Brain pericyte (primary cell): ENCODE results near the gene L1TD1.
"Not testable (repeated sequence)": the region's sequence is repeated elsewhere in the genome, so short reads cannot be mapped to it uniquely, and the experiment has no call there.

ENCODE experiments used
- DNase-seq: peaks from one replicate; pipeline ENCODE4 v3.0.0-alpha.2; 2012; ENCODE audit warnings: low read depth, low spot score

Gene L1TD1

DNA sequence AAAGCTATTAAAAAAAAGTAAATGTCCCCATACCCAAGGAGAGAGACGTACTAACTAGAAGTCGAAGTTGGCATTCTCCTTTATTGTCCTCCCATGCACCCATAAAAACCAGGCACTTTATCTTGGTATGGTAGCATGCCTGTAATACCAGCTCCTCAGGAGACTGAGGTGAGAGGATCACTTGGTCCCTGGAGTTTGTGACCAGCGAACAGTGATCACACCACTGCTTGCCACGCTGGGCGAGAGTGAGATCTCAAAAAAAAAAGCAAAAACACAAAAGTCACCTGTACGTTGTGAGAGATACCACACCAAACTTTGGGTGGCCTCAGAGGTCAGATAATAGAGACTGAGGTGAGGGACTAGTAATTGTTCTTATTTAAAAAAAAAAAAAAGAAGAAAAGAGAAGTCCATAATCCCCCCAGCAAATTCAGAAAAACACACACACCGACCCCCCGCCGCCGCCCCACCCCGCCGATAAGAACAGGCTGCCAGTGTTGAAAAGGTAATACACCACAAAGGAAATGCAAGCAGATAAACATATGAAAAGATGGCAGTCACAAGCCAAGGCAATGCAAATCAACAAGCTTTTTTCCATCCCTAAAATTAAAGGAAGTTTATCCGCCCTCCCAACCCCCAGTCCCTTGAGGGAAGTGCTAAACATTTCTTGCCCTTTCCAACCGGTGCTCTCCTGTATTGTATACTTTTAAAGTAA, 3.6 kb downstream of the L1TD1 start:
- DNase-seq, result no peak

DNA sequence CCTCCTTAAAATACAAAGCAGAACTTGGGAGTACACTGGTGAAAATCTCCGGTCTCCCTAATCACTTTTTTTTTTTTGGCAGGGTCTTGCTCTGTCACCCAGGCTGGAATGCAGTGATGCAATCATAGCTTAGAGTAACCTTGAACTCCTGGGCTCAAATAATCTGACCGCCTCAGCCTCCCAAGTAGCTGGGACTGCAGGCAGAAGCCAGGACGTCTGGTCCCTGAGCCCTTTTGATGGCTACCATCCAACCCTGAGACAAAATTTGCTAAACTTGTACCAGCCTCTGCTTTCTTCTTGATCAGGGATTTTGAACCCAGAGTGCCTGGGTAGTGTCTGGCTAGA, 4.1 kb downstream of the L1TD1 start:
- no peak for DNase-seq

DNA sequence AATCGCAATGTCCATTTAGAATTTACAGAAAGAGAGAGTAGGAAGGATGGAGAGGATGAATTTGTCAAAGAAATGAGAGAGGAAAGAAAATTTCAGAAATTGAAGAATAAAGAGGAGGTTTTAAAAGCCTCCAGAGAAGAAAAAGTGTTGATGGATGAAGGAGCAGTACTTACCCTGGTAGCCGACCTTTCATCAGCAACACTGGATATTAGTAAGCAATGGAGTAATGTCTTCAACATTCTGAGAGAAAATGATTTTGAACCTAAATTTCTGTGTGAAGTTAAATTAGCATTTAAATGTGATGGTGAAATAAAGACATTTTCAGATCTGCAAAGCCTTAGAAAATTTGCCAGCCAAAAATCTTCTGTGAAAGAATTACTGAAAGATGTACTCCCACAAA, 12.5 kb downstream of the L1TD1 start:
- DNase-seq, result no peak

DNA sequence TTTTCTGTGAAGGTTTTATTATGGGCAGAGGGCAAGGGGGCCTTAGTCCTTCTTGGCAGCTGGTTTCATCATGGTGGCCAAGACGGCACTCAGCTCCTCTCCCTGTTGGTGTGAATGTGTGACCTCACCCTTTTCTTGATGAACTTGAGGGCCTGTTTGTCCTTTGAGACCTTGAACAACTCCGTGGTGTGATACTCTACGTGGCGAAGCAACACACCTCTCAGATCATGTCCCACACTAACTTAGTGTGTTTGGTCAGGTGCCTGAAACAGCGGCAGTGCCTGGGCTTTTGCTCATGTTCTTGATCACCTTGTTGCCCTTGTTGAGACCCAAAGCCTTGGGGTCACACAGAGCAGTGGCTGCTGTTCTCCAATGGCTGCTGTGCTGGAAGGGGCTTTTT, 13.4 kb downstream of the L1TD1 start:
- no peak for DNase-seq

DNA sequence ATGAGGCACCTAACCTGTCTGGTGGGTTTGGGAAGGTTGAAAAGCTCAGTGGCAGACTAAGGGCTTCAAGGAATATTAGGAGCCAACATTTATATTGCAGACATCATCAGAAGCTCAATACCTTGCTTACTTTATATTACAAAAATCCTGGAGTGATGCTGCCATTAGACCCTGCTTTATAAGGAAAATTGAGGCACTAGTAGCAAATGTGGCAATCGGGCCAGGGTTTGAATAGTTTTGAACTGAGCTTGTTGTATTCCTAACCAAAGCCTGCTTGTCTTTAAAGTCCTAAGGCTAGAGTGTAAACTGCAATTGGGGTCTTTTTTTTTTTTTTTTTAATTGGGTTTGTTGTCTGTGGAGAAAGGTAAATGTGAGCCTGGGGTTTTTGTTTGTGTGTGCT, 14.3 kb downstream of the L1TD1 start:
- DNase-seq, result no peak

DNA sequence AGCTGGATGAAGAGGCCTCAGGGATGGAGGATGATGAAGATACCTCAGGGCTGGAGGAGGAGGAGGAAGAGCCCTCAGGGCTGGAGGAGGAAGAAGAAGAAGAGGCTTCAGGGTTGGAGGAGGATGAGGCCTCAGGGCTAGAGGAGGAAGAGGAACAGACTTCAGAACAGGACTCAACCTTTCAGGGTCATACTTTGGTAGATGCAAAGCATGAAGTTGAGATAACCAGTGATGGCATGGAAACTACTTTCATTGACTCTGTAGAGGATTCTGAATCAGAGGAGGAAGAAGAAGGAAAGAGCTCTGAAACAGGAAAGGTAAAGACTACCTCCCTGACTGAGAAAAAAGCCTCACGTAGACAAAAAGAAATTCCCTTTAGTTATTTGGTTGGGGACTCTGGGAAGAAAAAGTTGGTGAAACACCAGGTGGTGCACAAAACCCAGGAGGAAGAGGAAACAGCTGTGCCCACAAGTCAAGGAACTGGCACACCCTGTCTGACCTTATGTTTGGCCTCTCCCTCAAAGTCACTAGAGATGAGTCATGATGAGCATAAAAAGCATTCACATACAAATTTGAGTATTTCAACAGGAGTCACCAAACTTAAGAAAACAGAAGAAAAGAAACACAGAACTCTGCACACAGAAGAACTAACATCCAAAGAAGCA, 15.4 kb downstream of the L1TD1 start:
- no peak for DNase-seq

DNA sequence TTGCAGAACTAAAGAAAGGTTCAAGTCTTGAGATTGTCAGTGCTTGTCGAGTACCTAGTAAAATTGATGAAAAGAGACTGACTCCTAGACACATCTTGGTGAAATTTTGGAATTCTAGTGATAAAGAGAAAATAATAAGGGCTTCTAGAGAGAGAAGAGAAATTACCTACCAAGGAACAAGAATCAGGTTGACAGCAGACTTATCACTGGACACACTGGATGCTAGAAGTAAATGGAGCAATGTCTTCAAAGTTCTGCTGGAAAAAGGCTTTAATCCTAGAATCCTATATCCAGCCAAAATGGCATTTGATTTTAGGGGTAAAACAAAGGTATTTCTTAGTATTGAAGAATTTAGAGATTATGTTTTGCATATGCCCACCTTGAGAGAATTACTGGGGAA, 16.3 kb downstream of the L1TD1 start:
- no peak for DNase-seq

DNA sequence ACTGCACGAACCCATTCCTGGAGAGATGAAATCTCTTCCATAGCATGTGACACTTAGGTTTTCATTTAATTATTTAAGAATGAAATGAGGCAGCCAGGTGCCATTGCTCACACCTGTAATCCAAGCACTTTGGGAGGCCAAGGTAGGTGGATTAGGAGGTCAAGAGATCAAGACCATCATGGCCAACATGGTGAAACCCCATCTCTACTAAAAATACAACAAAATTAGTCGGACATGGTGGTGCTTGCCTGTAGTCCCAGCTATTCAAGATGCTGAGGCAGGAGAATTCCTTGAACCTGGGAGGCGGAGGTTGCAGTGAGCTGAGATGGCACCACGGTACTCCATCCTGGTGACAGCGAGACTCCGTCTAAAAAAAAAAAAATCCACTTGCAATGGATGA, 17.8 kb downstream of the L1TD1 start:
- no peak for DNase-seq

DNA sequence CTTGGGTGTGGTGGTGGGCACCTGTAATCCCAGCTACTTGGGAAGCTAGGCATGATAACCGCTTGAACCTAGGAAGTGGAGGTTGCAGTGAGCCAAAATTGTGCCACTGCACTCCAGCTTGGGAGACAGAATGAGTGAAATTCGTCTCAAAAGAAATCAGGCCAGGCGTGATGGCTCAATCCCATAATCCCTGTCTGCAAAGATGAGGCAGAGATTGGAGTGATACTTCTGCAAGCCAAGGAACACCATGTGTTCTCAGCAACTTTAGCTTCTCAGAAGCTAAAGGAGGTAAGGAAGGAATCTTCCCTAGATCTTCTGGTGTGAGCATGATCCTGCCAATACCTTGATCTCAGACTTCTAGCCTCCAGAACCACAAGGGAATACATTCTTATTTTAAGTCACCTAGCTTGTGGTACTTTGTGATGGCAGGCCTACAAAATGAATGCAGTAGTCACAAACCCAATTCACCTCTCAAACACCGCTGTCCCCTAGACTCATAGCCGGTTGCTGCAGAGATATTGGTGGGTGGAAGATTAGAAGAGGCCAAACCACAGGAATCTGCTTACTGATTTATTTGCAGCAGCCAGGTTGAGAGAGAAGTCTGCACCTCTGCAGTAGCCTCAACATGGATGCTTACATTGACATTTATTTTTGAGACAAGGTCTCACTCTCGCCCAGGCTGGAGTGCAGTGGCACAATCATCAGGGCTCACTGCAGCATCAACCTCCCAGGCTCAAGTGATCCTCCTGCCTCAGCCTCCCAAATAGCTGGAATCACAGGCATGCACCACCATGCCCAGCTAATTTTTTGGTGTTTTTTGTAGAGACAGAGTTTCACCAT, 18.6 kb downstream of the L1TD1 start:
- no peak for DNase-seq

DNA sequence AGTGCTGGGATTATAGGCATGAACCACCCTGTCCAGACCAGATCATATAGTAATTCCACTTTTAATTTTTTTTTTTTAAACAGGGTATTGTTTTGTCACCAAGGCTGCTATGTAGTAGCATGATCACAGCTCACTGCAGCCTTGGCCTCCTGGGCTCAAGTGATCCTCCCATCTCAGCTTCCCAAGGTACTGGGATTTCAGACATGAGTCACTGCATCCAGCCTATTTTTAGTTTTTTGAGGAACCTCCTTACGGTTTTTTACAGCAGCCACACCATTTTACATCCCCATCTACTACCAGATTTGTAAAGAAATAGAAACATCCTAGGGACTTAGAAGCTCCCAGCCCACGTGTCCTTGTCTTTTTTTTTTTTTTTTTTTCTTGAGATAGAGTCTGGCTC, 24.0 kb downstream of the L1TD1 start:
- DNase-seq, result no peak

DNA sequence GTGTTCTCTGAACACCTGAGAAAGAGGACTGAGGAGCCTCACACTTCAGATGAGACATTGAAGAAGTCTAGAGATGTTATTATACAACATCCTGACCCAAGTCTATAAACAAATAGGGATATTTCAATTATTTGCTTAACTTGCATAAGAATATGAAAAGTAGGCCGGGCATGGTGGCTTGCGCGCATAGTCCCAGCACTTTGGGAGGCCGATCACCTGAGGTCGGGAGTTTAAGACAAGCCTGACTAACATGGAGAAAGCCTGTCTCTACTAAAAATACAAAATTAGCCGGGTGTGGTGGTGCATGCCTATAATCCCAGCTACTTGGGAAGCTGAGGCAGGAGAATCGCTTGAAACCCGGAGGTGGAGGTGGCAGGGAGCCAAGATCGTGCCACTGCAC, 25.8 kb downstream of the L1TD1 start:
- DNase-seq, result not testable (repeated sequence)

DNA sequence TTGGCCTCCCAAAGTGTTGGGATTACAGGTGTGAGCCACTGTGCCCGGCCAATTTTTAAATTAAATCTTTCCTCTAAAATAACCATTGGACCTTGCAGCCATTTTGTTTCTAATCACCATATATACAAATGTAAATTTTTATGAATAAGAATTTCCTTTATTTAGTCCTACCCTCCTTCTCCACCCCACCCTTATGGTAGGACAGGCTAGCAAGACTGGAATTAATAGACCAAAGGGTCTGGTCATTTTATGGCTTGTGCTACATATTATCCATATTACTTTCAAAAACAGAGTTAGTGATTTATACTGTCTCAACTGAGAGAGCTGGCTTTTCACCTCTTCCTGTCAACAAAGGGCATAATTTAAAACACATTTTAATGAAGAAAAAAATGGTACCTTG, 26.5 kb downstream of the L1TD1 start:
- no peak for DNase-seq

DNA sequence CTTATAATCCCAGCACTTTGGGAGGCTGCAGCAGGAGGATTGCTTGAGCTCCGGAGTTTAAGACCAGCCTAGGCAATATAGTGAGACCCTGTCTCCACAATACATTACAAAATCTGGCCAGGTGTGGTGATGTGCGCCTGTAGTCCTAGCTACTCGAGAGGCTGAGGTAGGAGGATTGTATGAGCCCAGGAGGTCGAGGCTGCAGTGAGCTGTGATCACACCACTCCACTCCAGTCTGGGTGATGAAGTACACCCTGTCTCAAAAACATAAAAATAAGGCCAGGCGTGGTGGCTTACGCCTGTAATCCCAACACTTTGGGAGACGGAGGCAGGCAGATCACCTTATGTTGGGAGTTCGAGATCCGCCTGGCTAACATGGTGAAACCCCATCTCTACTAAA, 27.7 kb downstream of the L1TD1 start:
- DNase-seq, result no peak

DNA sequence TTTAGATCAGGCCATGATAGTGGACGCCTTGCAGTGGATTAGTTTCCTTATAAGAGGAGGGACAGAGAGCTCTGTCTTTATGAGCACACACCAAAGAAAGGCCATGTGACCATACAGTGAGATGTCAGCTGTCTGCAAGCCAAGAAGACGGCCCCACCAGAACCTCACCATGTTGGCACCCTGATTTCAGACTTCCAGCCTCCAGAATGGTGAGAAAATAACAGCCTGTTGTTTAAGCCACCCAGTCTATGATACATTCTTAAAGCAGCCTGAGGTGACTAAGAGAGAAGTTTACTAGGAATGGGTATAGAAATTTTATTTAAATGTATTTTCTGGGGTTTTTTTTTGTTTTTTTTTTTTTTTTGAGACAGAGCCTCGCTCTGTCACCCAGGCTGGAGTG, 29.5 kb downstream of the L1TD1 start:
- no peak for DNase-seq

DNA sequence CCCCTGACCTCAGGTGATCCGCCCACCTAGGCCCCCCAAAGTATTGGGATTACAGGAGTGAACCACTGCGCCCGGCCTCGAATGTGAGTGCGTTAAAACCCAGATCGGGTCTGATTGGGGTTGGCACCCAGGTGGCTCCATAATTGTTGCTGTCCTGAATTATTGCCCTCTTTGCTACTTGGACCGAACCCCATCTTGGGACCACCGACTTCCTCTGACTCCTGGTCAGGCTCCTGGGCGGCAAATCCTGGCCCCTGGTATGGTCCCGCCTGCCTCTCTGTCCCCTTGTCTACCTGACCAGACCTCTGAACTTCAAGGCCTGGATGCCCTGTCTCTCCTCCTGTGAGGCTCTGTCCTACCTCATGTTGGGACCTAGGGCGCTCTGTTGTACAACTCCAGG, 32.8 kb downstream of the L1TD1 start:
- DNase-seq, result no peak

DNA sequence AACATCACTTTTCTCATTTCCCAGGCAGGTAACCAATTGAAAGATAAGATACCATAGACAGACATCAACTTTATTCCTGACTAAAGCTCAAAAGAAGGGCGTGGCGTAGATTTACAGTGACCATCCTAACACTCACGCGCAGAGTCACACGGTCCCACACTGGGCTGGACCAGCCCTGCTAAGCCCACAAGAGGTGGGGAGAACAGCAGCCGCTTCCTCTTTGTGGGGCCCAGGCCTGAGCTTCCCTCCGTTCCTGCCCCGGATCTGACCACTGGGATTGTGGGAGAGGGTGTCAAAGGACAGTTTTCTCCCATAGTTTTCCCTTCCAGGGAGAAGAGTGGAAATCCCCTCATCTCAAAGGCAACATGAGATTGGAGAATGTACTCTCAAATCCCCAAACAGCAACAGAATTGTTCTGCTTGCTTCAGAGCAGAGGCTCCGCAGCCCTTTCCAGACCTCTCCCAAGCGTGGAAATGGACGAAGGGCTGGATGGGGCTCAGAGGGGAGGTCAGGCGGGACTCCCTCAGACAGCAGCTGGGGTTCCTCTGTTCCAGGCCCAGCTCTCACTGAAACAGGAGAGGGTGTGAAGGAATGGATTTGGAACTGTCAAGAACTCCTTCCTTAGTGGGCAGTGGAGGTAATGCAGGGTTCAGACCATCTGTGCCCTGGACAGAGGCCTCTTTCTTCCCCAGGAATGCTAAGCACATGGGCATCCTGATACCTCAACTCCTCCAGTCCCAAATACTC, 33.7 kb downstream of the L1TD1 start:
- DNase-seq, result no peak

DNA sequence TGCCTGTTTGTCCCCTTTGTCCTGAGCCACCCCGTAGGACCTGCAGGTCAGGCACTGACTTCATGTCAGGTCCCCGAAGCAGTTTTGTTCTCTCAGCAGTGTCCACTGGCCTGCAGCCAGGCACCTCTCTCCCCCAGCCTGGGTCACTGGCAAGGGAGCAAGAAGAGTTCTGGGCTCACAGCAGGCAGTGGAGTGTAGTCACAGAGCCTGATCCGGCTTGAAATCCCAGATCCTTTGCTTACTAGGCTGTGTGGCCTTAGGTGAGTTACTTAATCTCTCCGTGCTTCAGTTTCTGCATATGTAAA, 34.2 kb downstream of the L1TD1 start:
- DNase-seq, result no peak

DNA sequence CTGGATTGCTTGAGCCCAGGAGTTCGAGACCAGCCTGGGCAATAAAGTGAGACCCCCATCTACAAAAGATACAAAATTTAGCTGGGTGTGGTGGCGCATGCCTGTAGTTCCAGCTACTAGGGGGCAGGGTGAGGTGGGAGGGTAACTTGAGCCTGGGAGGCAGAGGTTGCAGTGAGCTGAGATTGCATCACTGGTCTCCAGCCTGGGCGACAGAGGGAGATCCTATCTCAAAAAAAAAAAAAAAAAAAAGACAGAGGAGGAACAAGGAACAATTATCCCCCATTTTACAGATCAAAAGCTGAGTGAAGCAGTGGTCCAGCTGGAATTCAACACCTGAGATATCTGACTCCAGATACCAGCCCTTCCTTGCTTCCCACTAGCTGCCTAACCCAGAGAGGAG, 34.8 kb downstream of the L1TD1 start:
- DNase-seq, result no peak

DNA sequence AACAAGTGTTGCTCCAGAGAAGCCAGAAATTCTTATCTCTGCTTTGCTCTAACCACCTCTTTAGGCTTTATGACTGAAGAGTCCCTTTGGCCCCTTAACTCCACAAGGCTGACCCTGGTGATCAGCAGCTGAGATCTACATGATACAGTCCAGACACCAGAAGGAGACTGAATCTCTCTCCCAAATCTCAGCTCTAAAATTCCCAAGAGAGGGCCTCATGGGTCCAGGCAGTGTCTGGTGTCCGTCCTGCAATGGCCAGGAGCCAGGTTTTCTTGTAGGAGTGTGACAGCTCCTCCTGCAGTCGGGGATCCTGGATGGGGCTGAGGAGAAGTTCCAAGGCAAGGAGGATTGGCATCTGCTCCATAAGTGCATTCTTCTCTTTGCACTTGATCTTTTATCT, 35.3 kb downstream of the L1TD1 start:
- DNase-seq, result no peak

DNA sequence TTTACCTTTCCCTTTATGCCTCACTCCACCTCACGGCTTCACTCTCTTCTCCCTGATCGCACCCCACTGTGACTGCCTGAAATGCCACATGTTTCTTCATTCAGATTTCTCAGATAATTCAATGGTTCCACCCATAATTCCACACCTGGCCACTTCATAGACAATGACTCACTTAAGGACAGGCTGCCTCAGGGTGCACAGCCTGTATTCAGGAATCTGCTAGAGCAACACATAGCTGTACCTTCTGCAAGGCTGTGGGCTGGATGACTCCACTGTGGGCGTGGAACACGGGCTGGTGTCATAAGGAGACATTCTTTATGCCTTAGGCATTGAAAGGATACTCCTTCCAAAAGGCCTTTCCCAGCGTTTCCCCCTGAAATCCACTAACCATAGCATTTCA, 36.1 kb downstream of the L1TD1 start:
- no peak for DNase-seq

DNA sequence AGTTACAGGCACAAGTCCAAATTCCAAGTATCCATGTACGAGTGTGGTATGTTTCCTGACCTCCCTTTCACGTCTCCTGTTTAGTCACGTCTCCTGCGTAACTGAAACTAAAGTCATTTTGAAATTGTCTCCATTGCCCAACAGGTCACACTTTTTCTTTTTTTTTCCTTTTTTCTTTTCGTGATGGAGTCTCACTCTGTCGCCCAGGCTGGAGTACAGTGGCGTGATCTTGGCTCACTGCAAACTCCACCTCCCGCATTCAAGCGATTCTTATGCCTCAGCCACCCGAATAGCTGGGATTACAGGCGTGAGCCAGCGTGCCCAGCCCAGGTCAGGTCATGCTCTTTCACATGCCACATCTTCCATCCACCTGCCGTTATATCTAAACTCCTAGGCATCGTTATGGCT, 38.2 kb downstream of the L1TD1 start:
- DNase-seq, result no peak

DNA sequence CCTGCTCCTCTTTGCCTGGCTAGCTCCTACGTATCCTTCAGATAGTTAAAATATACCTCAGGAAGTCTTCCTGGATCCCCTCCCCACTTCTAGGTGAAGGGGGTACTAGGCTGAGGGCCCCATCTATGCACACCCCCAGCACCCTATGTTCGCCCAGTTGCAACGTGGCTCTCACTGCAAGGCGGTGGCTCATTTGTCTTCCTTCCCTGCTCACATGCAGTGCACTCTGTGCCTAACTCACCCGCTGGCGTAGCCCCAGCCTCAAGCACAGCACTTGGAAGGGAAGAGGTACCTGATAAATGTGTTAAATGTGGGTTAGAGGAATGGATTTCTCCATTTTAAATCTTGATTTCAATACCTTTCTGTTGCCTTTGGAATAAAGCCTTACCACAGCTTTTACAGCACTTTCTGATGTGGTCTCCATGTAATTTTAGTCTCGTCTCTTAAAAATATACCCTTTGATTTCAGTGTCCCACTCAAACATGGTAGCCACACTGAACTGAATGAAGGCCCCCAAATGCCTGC, 39.3 kb downstream of the L1TD1 start:
- no peak for DNase-seq
